Mammary epithelial cell (primary cell): ENCODE results near the gene BID.

ENCODE experiments used
- EZH2 ChIP-seq: IDR thresholded peaks from 2 replicates; pipeline ENCODE4 v1.6.1; 2012; ENCODE audit warnings: low read length, inconsistent platforms, borderline replicate concordance
- TF ChIP-seq, protein P1 (sequence below), 2 donors: IDR thresholded peaks in 1 of 2; conservative IDR thresholded peaks in 1 of 2; 2 replicates each; pipeline ENCODE4 v1.5.1; 2011 to 2012; ENCODE audit warnings: inconsistent platforms in 2 of 2, low read length in 2 of 2, mild to moderate bottlenecking in 2 of 2, control low read depth in 1 of 2, low read depth in 1 of 2; ENCODE audit not compliant: insufficient read depth in 1 of 2; ENCODE audit errors: extremely low read depth in 1 of 2

DNA sequence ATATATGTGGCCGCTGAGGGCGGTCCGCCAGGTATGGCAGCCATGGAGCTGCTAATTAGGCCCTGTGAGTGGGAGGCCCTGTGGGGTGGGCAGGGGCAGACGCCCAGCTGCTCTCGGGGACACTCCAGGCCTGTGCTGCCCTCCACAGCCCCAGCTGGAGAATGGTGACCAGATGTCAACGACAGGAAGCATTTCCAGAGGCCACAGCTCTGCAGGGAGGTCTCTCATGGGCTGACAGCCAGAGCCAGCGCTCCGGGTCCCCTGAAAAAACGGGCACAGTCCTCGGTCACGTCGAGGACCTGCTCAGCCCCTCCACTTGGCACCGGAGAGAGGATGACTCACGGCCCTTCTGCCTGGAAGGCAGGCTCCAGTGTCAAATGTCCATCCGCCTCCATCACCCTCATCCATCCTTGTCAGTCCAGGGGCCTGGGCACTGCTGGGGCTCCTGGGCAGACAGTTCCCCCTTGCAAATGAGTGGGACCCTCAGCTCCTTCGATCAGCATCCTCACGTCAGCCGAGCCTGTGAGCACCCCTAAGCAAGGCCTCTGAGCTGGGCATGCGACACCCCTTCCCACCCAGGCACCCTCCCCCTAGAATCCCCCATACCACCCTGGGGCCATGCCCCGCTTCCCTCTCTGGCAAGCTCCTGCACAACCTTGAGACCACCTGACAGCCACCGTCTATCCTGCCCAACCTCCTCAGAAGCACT lies 1.9 kb downstream of the BID start:
- TF ChIP-seq, protein P1, sequence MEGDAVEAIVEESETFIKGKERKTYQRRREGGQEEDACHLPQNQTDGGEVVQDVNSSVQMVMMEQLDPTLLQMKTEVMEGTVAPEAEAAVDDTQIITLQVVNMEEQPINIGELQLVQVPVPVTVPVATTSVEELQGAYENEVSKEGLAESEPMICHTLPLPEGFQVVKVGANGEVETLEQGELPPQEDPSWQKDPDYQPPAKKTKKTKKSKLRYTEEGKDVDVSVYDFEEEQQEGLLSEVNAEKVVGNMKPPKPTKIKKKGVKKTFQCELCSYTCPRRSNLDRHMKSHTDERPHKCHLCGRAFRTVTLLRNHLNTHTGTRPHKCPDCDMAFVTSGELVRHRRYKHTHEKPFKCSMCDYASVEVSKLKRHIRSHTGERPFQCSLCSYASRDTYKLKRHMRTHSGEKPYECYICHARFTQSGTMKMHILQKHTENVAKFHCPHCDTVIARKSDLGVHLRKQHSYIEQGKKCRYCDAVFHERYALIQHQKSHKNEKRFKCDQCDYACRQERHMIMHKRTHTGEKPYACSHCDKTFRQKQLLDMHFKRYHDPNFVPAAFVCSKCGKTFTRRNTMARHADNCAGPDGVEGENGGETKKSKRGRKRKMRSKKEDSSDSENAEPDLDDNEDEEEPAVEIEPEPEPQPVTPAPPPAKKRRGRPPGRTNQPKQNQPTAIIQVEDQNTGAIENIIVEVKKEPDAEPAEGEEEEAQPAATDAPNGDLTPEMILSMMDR (conservative IDR thresholded peaks at IDR 0.05 in 1 of 2, IDR thresholded peaks at IDR 0.05 in 1 of 2; ENCODE audit: extremely low read depth in 1 of 2, insufficient read depth in 1 of 2, low read depth in 1 of 2, low read length in 2 of 2): no peak
- TF ChIP-seq EZH2: no peak
